D721Med (cell line): ENCODE measurements around the gene C20orf173.

Experiments
- DNase-seq: peaks from one replicate; pipeline ENCODE4 v3.0.0; 2011; ENCODE audit warnings: low spot score; ENCODE audit not compliant: insufficient read length
- FAIRE-seq: peaks from 2 replicates; lab custom pipeline; 2011; peaks lifted over from hg19 to GRCh38; lab: Jason Lieb, UNC
- CTCF ChIP-seq: IDR thresholded peaks from 2 replicates; pipeline ENCODE4 v1.5.1; 2012; ENCODE audit warnings: mild to moderate bottlenecking, control low read depth; ENCODE audit not compliant: insufficient read depth; ENCODE audit errors: missing control alignments

Gene C20orf173

GRCh38 chr20:35517125-35517524 lies 12.3 kb downstream of the C20orf173 start:
- TF ChIP-seq CTCF, result no peak
- FAIRE-seq, result no peak
- no peak for DNase-seq

GRCh38 chr20:35515949-35516645 lies 13.4 kb downstream of the C20orf173 start:
- no peak for TF ChIP-seq CTCF
- FAIRE-seq (no peak), DNase-seq (no peak)

GRCh38 chr20:35515341-35515740 lies 14.1 kb downstream of the C20orf173 start:
- FAIRE-seq, result no peak
- no peak for DNase-seq
- TF ChIP-seq CTCF, result no peak

- no peak for TF ChIP-seq CTCF
- FAIRE-seq (no peak), DNase-seq (no peak)
These were observed 15.0 kb downstream of the C20orf173 start for GRCh38 chr20:35514371-35514932.

GRCh38 chr20:35511814-35512420 lies 17.5 kb downstream of the C20orf173 start:
- FAIRE-seq (no peak), DNase-seq (peak; percentile 42)
- peak; percentile 82 for TF ChIP-seq CTCF

- no peak for TF ChIP-seq CTCF
- no peak for FAIRE-seq
- no peak for DNase-seq
These were observed 18.3 kb downstream of the C20orf173 start for GRCh38 chr20:35510951-35511735.
